HG02840 (cell line): ENCODE data around the gene RSPRY1.
"Not testable (repeated sequence)": the region's sequence is repeated elsewhere in the genome, so short reads cannot be mapped to it uniquely, and the experiment has no call there.

Source experiments
- ATAC-seq: cut with Tn5 transposase; IDR thresholded peaks from one replicate; pipeline ENCODE4 v1.9.1; 2021; ENCODE audit warnings: mild to moderate bottlenecking, moderate library complexity, moderate number of reproducible peaks; ENCODE audit not compliant: unreplicated experiment, low FRiP score

Gene RSPRY1

DNA sequence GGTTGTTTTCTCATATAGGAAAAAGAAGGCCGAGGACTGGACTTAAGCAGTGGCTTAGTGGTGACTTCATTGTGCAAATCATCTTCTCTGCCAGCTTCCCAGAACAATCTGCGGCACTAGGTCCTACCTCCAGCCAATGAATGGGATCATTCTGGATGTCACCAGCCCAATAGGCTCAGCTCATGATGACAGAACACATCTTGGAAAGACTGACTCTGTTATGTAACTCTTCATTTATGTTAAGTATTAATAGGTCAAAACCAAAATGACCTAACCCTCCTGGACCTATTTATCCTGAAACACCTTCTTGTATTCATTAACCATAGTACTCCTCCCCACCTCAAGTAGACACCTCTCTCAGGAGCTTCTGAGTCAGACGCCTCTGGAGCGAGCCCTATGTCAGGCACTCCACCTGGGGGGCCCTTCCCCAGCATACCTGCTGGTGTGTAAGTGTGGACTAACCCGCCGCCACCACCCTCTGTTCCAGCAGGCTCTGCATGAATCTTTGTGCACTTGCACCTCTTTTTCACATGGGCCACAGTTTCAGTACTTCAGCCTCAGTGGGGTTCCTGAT lies 66.1 kb downstream of the RSPRY1 start:
- ATAC-seq: no peak

DNA sequence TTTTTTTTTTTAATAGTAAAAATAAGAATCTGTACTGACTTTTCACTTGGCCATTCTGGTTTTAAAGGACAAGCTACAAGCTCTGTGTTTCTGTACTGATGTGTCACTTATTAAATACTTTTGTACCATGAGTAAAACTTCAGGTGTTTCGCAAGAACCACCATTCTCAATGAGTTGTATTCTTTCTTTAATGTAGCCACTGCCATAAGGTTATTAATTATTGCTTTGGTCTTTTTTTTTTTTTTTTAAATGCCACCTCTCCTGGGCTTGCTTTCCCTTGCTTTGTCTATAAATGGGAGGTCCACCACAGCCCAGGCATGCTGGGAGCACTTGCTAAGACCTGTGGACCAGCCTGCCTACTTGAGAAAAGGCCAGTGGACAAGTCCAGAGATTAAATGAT lies 67.3 kb downstream of the RSPRY1 start:
- no peak for ATAC-seq

DNA sequence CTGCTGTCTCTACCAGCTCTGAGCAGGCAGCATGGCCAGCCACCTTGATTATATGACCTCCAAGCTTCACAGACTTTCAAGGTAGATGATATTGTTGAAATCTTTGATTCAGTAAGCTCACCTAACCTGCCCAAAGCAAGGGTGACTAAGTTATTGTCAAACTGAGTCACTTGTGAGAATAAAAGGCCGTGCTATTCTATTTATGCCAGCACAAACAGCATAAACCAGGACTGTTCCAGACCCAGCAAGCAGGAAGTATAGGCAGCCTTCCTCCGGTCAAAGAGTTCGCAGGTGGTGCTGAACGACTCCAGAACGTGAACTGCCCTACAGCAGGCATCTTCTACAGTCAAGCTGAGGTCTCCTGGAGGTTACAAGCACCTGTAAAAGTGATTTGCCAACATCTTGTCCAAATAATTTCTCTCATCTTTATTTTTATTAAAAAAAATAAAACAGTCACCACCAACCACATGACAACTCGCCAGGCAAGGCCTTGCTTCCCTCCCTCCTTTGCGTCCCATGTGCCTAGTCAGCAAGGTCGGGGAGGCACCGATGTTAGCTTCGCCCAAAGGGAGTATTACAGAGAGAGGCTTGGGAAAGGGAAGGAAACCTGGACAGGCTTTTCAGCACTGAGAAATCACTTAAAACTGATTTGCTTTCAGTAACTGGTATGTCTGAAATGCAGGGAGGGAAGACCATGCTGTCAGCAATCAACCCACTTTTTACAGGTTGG lies 69.7 kb downstream of the RSPRY1 start:
- no peak for ATAC-seq

DNA sequence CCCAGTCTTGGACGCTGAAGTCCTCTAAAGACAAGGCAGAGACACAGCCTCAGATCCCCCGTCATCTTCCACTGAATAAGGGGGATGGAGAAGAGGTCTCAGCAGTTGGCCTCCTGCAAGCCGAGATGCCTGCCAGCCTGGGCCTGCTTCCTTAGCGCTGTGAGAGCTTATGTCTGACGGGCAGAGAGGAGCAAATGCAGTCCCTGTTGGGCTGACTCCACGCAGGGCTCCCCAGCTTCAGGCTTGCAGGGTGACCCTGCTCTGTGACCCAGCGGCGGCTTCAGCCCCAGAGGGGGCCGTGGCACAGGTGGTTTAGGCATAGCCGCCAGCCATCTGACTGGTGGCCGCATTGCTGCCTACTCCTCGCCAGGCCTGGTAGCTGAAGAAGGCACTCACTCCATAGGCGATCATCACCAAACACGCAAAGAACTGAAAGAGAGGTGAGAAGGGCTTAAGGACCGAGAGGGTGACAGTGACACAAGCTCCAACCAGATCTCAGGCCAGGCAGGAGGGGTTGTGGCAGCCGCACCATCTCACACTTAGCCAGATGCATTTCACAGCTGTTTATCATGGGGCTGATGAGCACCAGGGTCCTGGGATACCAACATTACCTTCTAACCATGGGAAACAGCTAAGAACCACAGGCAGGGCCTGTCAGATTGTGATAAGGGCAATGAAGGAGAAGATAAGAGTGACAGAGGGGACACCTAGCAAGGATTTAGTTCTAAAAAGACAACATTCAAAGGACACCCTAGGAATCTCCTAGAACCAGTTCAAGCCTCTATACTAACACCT lies 70.7 kb downstream of the RSPRY1 start:
- ATAC-seq: no peak

DNA sequence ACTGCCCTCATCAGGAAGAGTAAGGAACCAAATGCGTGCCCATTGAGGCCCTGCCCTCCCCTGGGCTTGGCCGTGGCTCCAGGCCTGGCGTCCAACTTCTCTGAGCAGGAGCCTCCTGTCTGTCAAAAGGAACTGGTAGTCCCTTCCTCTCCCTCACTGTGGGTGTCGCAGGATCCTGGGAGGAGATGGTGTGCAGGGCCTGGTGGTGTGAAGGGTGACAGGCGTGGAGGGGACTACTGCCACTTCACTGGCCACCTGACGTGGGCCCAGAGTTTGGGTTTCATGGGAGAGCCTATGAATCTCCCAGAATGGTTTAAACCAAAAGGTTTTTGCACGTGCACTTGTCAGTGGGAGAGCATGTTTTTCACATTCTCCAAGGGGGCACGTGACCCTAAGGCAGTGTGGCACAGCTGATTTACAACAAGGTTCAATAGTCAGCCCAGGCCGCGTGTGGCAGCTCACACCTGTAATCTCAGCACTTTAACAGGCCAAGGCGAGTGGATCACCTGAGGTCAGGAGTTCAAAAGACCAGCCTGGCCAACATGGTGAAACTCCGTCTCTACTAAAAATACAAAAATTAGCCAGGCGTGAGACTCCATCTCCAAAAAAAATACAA lies 71.4 kb downstream of the RSPRY1 start:
- no peak for ATAC-seq

DNA sequence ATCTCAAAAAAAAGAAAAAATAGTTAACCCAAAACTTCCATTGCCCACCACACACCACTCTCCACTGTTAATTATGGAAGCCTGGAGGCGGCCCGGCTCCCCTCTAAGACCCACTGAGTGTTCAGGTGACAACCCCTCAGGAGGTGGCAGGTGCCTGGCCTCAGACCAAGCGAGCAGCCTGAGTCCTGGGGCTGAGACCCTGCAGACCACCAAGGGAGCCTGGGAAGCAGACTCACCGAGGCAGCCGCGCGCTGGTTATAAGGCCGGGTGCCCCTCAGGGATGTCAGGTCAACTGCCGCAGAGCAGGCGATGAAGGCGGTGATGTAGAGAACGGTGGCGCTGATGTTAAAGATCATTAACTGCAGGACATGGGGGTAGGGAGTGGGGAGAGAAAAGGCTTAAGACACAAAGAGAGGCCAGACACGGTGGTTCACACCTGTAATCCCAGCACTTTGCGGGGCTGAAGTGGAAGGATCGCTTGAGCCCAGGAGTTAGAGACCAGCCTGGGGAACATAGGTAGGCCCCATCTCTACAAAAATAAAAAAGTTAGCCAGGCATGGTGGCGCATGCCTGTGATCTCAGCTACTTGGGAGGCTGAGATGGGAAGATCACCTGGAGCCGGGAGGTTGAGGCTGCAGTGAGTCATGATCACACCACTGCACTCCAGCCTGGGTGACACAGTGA lies 72.2 kb downstream of the RSPRY1 start:
- no peak for ATAC-seq

DNA sequence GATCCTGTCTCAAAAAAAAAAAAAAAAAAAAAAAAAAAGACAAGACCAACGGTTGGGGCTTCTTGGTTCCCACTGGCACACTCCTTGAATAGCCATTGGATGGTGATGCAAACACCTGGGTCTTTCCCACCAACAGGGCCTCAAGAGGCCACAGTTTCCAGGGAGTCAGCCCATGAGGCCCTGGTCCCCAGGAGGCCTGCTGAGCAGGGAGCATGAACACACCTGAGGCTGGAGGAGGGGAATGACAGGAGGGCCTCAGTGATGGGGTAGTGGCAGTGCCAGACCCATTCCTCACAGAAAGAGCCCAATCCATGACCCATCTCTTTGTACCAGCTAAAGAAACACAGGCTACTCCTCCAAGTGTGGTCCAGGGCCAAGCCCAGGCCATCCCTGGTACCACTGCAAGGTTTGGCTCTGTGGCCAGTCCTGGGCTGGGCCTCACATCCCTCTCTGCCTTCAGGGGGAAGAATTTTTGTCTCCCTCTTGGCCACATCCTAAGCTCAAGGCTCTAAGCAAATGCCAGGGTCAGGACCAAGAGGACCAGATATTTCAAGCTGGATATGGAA lies 72.9 kb downstream of the RSPRY1 start:
- ATAC-seq: no peak

DNA sequence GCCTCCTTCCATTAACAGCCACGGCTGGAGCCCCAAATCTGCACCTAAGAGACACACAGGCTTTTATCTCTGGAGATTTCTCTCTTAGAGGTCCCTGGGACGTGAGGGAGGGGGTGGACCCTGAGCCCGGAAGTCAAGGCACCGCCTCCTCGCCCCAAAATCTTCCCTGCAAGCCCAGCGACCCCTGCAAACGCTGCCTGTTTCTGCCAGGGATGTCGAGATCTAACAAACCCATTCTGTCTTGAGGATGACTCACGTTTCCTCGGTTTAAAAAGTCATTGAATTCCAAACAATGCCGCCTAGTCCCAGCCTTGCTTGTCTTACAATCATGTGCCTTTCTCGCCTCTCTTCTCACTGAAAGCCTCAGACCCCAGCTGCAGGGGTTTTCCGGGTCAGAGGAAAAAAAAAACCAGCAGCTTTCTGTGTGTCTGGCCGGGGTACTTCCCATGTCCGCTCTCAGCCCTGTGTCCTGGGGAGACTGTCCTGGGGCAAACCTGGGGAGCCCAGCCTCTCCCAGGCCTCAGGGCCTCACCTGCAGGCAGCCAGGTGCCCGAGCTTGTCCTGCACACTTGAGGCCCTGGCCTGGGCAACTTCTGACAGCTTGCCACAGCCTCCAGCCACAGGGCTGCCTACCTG lies 74.3 kb downstream of the RSPRY1 start:
- no peak for ATAC-seq

DNA sequence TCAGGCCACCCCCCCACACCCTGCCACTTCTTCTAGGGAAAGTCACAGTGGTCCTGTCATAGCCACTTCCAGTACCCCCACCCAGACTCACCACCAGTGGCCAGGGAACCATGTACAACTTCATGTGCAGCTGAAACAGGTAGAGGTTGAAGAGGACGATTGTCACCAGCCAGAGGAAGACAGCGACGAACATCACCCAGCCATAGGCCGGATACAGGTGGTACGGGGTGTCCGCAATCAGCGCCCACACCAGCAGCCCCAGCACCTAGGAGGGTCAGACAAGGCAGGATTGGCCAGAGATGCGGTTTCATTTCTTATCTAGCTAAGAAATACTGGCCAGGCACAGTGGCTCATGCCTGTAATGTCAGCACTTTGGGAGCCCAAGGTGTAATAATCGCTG lies 75.7 kb downstream of the RSPRY1 start:
- no peak for ATAC-seq

DNA sequence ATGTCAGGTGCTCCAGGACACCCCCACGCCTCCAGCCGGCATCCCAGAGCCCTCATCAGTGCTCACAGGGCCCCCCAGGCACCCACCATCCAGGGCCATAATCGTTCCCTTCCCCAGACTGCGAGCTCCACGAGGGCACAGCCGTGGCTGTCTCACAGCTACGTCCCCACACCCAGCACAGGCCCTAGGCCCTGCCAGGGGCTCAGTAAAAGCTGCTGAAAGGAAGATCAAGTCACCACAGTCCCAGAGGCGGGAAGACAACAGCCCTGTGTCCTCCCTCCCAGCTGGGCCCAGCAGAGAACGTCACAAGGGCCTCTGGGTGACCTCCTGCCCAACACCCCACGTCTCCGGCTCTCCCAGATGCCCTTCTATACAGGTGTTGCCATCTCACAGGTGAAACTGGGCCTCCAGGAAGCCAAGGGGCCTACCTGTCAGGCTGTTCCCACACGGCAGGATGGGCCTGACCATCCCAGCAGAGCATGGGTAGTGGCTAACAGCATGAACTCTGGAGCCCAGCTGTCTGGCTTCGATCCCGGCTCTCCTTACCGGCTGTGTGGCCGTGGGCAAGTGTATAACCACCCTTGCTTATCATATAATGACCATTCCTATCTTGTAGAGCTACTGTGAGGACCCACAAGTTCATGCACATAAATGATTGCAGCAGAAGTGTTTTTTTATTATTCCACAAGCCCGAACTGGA lies 76.9 kb downstream of the RSPRY1 start:
- ATAC-seq: no peak

DNA sequence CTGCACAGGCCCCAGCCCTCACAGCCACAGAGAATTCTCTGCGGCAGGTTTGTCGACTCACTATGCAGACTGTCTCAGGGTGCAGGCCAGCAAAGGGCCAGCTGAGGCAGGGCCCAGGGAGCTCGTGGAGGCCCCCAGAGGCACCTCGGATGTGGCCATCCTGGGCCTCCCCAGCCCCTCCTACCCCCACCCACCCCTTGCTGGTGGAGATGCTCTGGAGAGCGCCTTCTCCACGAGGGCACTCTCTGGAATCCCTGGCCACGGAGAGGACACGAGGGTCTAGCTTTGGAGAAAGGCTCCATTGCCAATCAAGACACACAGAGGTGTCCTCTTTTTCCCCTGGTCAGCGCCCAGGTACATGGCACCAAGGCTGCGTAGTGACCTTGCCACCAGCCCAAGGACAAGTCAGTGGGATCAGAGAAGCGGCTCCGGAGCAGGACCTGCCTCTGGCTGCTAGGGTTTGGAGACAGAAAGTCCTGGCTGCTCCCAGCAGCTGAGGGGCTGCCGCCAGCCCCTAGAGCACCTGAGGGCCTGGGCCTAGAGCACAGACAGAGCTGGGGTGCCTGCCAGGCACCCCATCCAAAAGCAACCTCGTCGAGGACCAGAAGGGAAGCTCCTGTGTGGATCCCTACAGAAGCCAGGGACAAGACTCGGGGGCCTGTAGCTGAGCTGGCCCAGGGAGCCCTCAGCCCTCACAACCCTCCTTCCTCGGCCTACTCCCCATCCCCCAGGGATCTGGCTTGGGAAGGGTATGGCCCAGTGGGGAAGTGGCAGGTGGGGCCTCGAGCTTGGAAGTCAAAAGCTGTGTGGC lies 77.6 kb downstream of the RSPRY1 start:
- no peak for ATAC-seq

DNA sequence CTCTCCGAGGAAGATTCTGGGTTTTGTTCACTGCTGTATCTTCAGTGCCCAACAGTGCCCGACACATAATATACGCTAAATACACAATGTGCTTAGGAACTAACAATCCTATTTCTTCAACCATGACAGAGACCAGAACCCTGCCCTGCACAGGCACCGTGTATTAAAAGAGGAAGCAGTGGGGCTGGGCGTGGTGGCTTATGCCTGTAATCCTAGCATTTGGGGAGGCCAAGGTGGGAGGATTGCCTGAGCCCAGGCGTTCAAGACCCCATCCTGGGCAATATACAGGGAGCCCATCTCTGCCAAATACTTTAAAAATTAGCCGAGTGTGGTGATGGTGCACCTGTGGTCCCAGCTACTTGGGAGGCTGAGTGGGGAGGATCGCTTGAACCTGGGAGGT lies 78.3 kb downstream of the RSPRY1 start:
- no peak for ATAC-seq

DNA sequence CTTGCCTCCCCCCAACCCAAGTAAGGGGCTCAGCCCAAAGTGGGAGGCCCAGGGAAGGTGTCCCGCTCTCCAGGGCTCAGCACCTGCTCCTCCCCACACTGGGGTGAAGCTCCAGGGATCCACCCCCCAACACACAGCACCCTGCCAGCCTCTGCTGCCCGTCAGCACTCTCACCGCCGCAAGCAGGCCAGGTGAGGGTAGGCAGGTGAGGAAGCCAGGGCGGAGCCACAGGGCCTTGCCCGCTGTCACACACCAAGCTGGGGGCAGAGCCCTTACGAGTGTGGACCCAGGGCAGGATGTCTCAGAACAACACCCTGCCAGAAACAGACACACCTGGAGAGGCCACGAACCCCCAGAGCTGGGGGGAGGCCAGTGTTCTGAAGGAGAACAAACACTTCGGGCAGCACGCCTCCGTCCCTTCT lies 78.8 kb downstream of the RSPRY1 start:
- ATAC-seq: no peak

DNA sequence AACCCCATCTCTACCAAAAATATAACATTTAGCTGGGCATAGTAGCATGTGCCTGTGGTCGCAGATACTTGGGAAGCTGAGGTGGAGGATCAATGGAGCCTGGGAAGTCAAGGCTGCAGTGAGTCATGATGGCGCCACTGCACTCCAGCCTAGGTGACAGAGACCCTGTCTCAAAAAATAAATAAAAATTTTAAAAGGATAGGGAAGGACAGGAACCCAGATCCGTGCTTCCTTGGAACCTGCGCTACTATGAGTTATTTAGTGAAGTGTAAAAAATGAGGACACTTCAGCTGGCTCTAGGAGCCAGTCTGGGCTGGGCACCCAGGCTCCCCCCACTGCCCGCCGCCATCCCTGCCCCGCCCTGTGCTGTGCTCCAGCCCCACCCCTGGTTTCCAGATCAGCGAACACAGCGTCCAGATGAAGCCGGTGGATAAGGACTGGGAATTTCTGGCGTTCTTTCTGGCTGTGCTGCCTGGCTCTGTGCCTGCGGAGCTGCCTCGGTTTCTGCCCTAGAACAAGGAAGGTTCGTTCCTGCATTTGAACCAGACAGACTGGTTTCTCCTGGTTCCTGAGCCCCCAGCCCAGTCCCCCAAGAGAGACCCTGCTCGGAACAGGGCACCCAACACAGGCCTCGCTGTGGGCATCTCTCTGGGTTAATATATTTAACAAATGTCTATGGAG lies 79.9 kb downstream of the RSPRY1 start:
- ATAC-seq: no peak

DNA sequence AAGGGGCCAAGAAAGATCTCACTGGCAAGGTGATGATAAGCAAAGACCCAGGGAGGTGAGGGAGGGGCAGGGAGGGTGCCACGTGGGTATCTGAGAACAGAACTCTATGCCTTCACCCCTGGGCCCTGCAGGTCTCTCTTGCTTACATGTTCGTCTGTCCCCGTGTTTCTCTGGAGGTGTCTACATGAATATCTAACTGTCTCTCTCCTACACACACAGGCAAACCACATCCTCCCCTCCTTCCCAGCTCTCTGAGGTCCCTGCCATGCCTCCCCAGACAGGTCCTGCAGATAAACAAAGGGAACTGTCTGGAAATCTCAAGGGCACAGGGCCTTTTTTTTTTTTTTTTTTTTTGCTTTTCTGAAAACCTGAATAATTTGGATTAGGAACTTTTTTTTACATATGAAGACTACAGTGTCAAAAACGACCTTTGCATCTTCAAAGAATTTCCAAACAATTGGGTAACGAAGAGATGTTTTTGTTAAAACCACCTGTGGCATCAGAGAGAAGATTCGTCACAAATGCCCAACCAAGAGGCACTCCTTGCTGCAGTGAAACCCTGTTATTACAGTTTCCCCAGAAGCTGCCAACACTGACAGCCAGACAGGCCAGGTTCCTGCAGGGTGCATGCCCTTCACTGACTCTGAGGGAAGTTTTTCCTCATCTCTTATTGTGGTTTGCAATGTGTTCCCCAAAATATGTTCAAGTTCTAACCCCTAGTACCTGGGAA lies 80.6 kb downstream of the RSPRY1 start:
- ATAC-seq: no peak

DNA sequence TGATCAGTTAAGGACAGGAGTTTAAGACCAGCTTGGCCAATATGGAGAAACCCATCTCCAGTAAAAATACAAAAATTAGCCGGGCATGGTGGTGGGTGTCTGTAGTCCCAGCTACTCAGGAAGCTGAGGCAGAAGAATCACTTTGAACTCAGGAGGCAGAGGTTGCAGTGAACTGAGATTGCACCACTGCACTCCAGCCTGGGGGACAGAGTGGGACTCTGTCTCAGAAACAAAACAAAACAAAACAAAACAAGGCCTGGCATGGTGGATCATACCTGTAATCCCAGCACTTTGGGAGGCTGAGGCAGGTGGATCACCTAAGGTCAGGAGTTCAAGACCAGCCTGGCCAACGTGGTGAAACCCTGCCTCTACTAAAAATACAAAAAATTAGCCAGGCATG lies 81.2 kb downstream of the RSPRY1 start:
- not testable (repeated sequence) for ATAC-seq
